ENCODE results near the gene S100PBP.
"Not testable (repeated sequence)": the region's sequence is repeated elsewhere in the genome, so short reads cannot be mapped to it uniquely, and the experiment has no call there.

Gene S100PBP

GRCh38 chr1:32900371-32900955, 83.0 kb downstream of the S100PBP start:
- no peak for DNase-seq (ENCODE audit: low read depth)

GRCh38 chr1:32900956-32901822, 83.7 kb downstream of the S100PBP start, which contains the start of gene TMEM54:
Gene TMEM54, minus strand, starts transcription at chr1:32901389. Its CDS starts 151 bp downstream, at chr1:32901238.
- DNase-seq (ENCODE audit: low read depth), result peak; percentile 37

DNA sequence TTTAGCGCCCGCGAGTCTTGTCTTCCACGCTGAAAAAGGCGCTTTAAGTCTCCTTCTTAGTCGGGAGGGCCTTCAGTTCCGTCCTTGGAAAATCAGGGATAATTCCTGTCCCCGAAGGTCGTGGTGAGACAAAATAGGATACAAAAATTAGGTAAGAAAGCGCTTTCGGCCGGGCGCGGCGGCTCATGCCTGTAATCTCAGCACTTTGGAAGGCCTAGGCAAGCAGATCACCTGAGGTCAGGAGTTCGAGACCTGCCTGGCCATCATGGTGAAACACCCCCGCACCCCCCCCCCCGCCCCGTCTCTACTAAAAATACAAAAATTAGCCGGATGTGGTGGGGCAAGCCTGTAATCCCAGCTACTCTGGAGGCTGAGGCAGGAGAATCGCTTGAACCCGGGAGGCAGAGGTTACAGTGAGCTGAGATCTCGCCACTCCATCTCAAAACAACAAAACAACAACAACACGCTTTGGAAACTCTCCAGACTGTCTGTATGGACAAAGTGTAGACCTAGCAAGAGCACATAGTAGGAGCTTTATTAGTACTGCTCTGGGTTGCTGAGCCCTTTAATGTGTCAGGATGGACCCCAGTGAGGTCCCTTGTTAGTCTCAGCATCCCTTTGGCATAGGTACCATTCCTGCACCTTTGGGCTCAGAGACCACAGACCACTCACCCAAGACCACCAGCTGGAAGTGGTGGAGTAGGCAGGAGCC, 84.5 kb downstream of the S100PBP start:
- DNase-seq (ENCODE audit: low read depth), result no peak

- DNase-seq (ENCODE audit: low read depth), result no peak
Observed at GRCh38 chr1:32902535-32902920, 85.1 kb downstream of the S100PBP start.

- no peak for DNase-seq (ENCODE audit: low read depth)
Observed at GRCh38 chr1:32903991-32904785, 86.7 kb downstream of the S100PBP start.

DNA sequence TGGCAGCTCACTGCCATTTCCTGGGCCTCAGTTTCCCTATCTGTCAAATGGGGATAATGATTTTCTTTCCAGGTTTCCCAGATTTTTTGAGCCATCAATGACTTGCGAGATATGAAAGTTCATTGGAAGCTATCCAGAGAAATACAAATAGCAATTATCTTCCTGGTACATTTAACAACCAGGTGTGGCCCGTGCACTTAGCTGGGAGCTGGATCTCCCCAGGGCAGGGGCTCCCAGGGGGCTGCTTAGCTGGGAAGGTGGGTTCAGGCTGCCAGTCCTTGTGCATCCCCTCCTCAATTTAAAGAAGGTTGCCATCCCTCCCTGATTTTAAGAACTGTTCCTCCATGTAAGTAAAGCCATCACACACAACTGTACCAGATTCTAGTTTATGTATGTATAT, 87.3 kb downstream of the S100PBP start:
- no peak for DNase-seq (ENCODE audit: low read depth)

GRCh38 chr1:32905588-32905987, 88.1 kb downstream of the S100PBP start:
- not testable (repeated sequence) for DNase-seq (ENCODE audit: low read depth)

- DNase-seq (ENCODE audit: low read depth), result no peak
Observed at GRCh38 chr1:32906654-32907053, 89.2 kb downstream of the S100PBP start.

GRCh38 chr1:32907435-32907834, 90.0 kb downstream of the S100PBP start:
- DNase-seq (ENCODE audit: low read depth), result no peak
